Muscle of back (tissue), 11 donors: ENCODE measurements around the gene EFHB. TPM values are rescaled to one million over a fixed set of nuclear protein-coding genes. Genes with fewer than 3 reads are reported as not detected.
"Not testable (repeated sequence)": the region's sequence is repeated elsewhere in the genome, so short reads cannot be mapped to it uniquely, and the experiment has no call there.

Experiments used
- DNase-seq, 3 donors: peaks; one replicate each; pipeline versions ENCODE4 v3.0.0 to v3.0.0-alpha.2; 2013
- polyA plus RNA-seq, 10 donors: library from polyadenylated mRNA; unstranded; fragments of 120-200 nt; gene quantifications; one replicate each; pipeline ENCODE4 v1.2.1, GENCODE V29; 2013; ENCODE audit not compliant: insufficient read length in 10 of 10

The EFHB gene
- polyA plus RNA-seq, 10 donors: 0.29 to 2.5 (median 1.1) TPM; not detected in 3

DNA sequence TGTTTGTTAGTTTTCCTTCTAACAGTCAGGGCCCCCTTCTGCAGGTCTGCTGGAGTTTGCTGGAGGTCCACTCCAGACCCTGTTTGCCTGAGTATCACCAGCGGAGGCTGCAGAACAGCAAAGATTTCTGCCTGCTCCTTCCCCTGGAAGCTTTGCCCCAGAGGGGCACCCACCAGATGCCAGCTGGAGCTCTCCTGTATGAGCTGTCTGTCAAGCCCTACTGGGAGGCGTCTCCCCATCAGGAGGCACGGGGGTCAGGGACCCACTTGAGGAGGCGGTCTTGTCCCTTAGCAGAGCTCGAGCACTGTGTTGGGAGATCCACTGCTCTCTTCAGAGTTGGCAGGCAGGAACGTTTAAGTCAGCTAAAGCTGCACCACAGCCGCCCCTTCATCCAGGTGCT, 87.4 kb downstream of the EFHB start:
- not testable (repeated sequence) for DNase-seq

Other genes with a start within 250 kb of the EFHB start
- gene RAB5A, start 12.9 kb upstream of the EFHB start, polyA plus RNA-seq: 10 to 100 TPM; 35.0 to 49.9 (median 43.0) TPM
- under 1 TPM; 0.12 to 0.94 (median 0.21) TPM for gene PP2D1, start 78.0 kb upstream of the EFHB start, polyA plus RNA-seq
- 10 to 100 TPM; 11.4 to 24.8 (median 20.5) TPM for gene KAT2B, start 106.2 kb upstream of the EFHB start, polyA plus RNA-seq